SU-DHL-6 (cell line): ENCODE data around the gene GIGYF2.

ENCODE experiments used
- CTCF ChIP-seq: fragments of 200-600 bp; sonication (generic); IDR thresholded peaks from one replicate; pipeline ENCODE4 v1.5.1; 2017; ENCODE audit warnings: antibody characterized with exemption, mild to moderate bottlenecking, low read length, moderate library complexity; ENCODE audit not compliant: insufficient read depth, poor library complexity, severe bottlenecking
- EZH2phosphoT487 ChIP-seq: fragments of 200-600 bp; sonication (generic), shearing (Covaris generic); conservative IDR thresholded peaks from 2 replicates; pipeline ENCODE4 v1.6.1; 2018; ENCODE audit warnings: mild to moderate bottlenecking, antibody characterized with exemption, low read length, moderate library complexity, mixed read lengths

GRCh38 chr2:232833830-232834229, 136.7 kb downstream of the GIGYF2 start:
- TF ChIP-seq CTCF (no peak), EZH2phosphoT487 (no peak)
